ENCODE data around the gene SLC26A6.

Gene SLC26A6

DNA sequence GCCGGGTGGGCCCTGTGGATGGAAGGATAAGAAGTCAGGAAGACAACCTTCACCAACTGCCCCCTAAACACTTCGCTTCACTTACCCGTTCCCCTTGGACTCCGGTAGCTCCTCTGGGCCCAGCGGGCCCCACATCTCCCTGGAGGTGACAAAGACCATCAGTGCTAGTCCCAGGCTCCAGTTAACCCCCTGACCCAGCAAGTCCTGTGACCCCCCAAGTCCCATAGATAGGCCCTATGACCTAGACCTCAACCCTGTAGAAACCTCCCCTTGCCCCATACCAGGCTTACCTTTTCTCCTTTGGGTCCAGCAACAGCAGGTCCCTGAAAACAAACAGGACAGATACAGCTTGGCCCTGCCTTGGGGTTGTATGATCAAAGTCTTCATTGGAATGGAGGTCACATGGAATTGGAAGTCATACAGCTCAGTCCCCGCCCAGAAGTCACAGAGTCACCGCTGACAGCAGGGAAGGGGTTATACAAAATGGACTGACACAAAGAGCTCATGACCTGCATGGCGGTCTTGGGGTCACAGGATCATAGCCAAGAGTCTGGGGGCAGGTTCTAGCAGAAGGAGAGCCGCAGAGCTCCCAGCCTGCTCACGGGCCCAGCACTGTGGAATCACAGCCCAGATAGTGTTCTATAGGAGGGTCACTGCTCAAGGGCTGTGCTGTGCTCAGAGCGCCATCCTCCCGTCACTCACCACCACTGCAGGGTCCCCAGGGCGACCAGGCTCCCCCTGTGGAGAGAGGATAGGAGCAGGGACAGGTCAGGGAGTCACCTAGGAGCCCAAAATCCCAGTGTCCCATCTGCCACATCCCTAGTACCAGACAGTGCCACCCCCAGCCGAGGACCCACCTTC is 53.4 kb downstream of the SLC26A6 start:
- in situ Hi-C loops (cut with HindIII; ENCODE audit: low sequenced_read_pairs): no loop called here

DNA sequence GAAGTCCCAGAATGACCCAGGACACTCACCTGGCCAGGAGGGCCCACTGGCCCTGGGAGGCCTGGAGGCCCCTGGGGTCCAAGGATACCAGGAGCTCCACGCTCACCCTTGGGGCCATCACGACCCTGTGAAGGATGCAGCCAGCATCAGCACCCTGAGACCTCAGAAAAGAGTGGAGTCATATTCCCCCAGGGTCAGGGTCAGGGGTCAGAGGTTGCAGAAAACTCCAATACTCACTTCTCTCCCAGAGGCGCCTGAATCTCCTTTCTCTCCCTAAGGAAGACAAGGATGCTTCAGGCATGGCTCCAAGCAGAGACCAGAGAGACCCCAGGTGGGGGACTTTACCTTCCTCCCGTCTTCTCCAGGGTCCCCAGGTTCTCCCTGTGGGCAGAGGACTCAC is 58.6 kb downstream of the SLC26A6 start:
- in situ Hi-C loops (cut with HindIII; ENCODE audit: low sequenced_read_pairs): no loop called here
